HEK293 (cell line): ENCODE data around the gene DNAH9.

Source experiments
- CTCF ChIA-PET: fragments of 350-600 bp; formaldehyde crosslinking; extraction: SDS; loops from one replicate; lab custom pipeline; 2021; ENCODE audit warnings: antibody characterized with exemption; lab: Yijun Ruan, JAX
- POLR2A ChIA-PET: fragments of 300-600 bp; formaldehyde crosslinking; extraction: SDS; loops from one replicate; lab custom pipeline; 2020; ENCODE audit warnings: antibody characterized with exemption, inconsistent platforms; lab: Yijun Ruan, JAX
- H3K27ac ChIP-seq: fragments of 200-500 bp; sonication (Bioruptor generic); 2 replicates; pipeline ENCODE4 v1.5.1; 2014; ENCODE audit warnings: low read depth, low read length, control low read depth, inconsistent platforms; ENCODE audit errors: extremely low read depth
- H3K36me3 ChIP-seq, 2 experiments: fragments of 200-500 bp in 1 of 2; sonication (Bioruptor generic) in 1 of 2; 1 replicate in 1 of 2; 2 replicates in 1 of 2; pipeline ENCODE4 v1.5.1; 2014 to 2017; ENCODE audit warnings: inconsistent platforms in 2 of 2, low read length in 2 of 2; ENCODE audit not compliant: control insufficient read depth in 2 of 2, insufficient read depth in 1 of 2
- H3K4me1 ChIP-seq: fragments of 200-500 bp; sonication (Bioruptor generic); 2 replicates; pipeline ENCODE4 v1.5.1; 2014; ENCODE audit warnings: mild to moderate bottlenecking, low read length, inconsistent platforms; ENCODE audit not compliant: control insufficient read depth, insufficient read depth
- H3K4me3 ChIP-seq: 2 replicates; pipeline ENCODE4 v1.5.1; 2011; ENCODE audit warnings: low read depth, mild to moderate bottlenecking, control low read depth, low read length, moderate library complexity
- H3K9me3 ChIP-seq: fragments of 200-500 bp; sonication (Bioruptor generic); 2 replicates; pipeline ENCODE4 v1.5.1; 2014; ENCODE audit warnings: low read depth, low read length, inconsistent platforms; ENCODE audit not compliant: control insufficient read depth, insufficient read depth
- ATF2 ChIP-seq: fragments of 450-650 bp; formaldehyde crosslinking; IDR thresholded peaks from 2 replicates; pipeline ENCODE4 v1.5.1; 2016; ENCODE audit warnings: missing biosample characterization, missing genetic modification characterization, low read depth
- KLF16 ChIP-seq: fragments of 450-650 bp; formaldehyde crosslinking; IDR thresholded peaks from 2 replicates; pipeline ENCODE4 v1.5.1; 2017; ENCODE audit warnings: missing biosample characterization, missing genetic modification characterization
- PRDM10 ChIP-seq: fragments of 450-650 bp; formaldehyde crosslinking; IDR thresholded peaks from 2 replicates; pipeline ENCODE4 v1.5.1; 2016; ENCODE audit warnings: missing biosample characterization, missing genetic modification characterization
- YY1 ChIP-seq: fragments of 450-650 bp; formaldehyde crosslinking; IDR thresholded peaks from 2 replicates; pipeline ENCODE4 v1.5.1; 2018; ENCODE audit warnings: missing biosample characterization, missing genetic modification characterization
- ZBTB6 ChIP-seq: fragments of 450-650 bp; formaldehyde crosslinking; IDR thresholded peaks from 2 replicates; pipeline ENCODE4 v1.5.1; 2017; ENCODE audit warnings: missing biosample characterization, missing genetic modification characterization
- ZFP3 ChIP-seq: fragments of 450-650 bp; formaldehyde crosslinking; IDR thresholded peaks from 2 replicates; pipeline ENCODE4 v1.5.1; 2016; ENCODE audit warnings: low read depth, missing biosample characterization, missing genetic modification characterization
- ZNF133 ChIP-seq: fragments of 450-650 bp; formaldehyde crosslinking; IDR thresholded peaks from 2 replicates; pipeline ENCODE4 v1.5.1; 2016; ENCODE audit warnings: missing biosample characterization, missing genetic modification characterization
- ZNF223 ChIP-seq: fragments of 450-650 bp; formaldehyde crosslinking; IDR thresholded peaks from 2 replicates; pipeline ENCODE4 v1.5.1; 2016; ENCODE audit warnings: missing biosample characterization, missing genetic modification characterization
- ZNF292 ChIP-seq: fragments of 450-650 bp; formaldehyde crosslinking; IDR thresholded peaks from 2 replicates; pipeline ENCODE4 v1.5.1; 2016; ENCODE audit warnings: low read depth, missing biosample characterization, missing genetic modification characterization, borderline replicate concordance
- ZNF366 ChIP-seq: fragments of 450-650 bp; formaldehyde crosslinking; conservative IDR thresholded peaks from 2 replicates; pipeline ENCODE4 v1.5.1; 2016; ENCODE audit warnings: missing biosample characterization, missing genetic modification characterization
- ZNF48 ChIP-seq: fragments of 450-650 bp; formaldehyde crosslinking; IDR thresholded peaks from 2 replicates; pipeline ENCODE4 v1.5.1; 2016; ENCODE audit warnings: missing biosample characterization, missing genetic modification characterization
- ZNF610 ChIP-seq: fragments of 450-650 bp; formaldehyde crosslinking; IDR thresholded peaks from 2 replicates; pipeline ENCODE4 v1.5.1; 2016; ENCODE audit warnings: missing biosample characterization, missing genetic modification characterization, borderline replicate concordance
- ZNF623 ChIP-seq: fragments of 450-650 bp; formaldehyde crosslinking; IDR thresholded peaks from 2 replicates; pipeline ENCODE4 v1.5.1; 2016; ENCODE audit warnings: missing biosample characterization, missing genetic modification characterization
- ZNF707 ChIP-seq: fragments of 450-650 bp; formaldehyde crosslinking; IDR thresholded peaks from 2 replicates; pipeline ENCODE4 v1.5.1; 2016; ENCODE audit warnings: missing biosample characterization, missing genetic modification characterization
- ZNF768 ChIP-seq: fragments of 450-650 bp; formaldehyde crosslinking; IDR thresholded peaks from 2 replicates; pipeline ENCODE4 v1.5.1; 2018; ENCODE audit warnings: missing biosample characterization, mild to moderate bottlenecking, missing genetic modification characterization
- ZNF776 ChIP-seq: fragments of 450-650 bp; formaldehyde crosslinking; IDR thresholded peaks from 2 replicates; pipeline ENCODE4 v1.5.0; 2017; ENCODE audit warnings: missing biosample characterization, missing genetic modification characterization, borderline replicate concordance
- ZNF837 ChIP-seq: fragments of 450-650 bp; formaldehyde crosslinking; IDR thresholded peaks from 2 replicates; pipeline ENCODE4 v1.5.1; 2016; ENCODE audit warnings: missing biosample characterization, missing genetic modification characterization
- ZSCAN16 ChIP-seq: fragments of 450-650 bp; formaldehyde crosslinking; IDR thresholded peaks from 2 replicates; pipeline ENCODE4 v1.5.1; 2016; ENCODE audit warnings: missing biosample characterization, missing genetic modification characterization
- TF ChIP-seq, protein P1 (sequence below): fragments of 450-650 bp; formaldehyde crosslinking; IDR thresholded peaks from 2 replicates; pipeline ENCODE4 v1.5.1; 2017; ENCODE audit warnings: missing biosample characterization, missing genetic modification characterization
- TF ChIP-seq, protein P2 (sequence below): fragments of 450-650 bp; formaldehyde crosslinking; IDR thresholded peaks from 2 replicates; pipeline ENCODE4 v1.5.1; 2016; ENCODE audit warnings: missing biosample characterization, missing genetic modification characterization
- TF ChIP-seq, protein P3 (sequence below): fragments of 450-650 bp; formaldehyde crosslinking; IDR thresholded peaks from 2 replicates; pipeline ENCODE4 v1.5.1; 2016; ENCODE audit warnings: missing biosample characterization, missing genetic modification characterization

DNAH9 gene

DNA sequence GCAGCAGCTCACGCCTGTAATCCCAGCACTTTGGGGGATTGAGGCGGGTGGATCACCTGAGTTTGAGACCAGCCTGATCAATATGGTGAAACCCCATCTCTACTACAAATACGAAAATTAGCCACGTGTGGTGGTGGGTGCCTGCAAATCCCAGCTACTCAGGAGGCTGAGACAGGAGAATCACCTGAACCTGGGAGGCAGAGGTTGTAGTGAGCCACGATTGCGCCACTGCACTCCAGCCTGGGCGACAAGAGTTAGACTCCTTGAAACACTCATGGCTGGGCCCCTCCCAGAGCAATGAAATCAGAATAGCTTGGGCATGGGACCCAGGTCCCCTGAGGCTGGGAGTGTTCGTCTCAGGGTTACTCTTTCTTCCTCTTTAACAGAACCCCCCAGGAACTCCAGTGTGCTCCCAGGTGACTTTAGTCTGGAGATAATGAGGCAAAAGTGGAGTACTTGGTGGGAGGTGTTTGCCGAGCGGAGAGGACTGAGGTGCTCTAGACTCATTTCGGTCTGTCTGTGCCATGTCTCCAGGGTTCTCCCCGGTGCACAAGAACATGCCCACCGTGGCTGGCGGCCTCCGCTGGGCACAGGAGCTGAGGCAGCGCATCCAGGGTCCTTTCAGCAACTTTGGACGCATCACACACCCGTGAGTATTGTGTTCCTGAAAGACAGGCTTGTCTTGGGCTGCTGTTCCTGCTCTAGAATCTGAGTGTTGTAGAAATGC is 41.6 kb downstream of the DNAH9 start (continued):
- TF ChIP-seq ZNF610 = no peak
- no peak for TF ChIP-seq ZNF768 (tag by site-specific recombination)

GRCh38 chr17:11640463-11640814 is 42.2 kb downstream of the DNAH9 start:
- Histone ChIP-seq H3K36me3 (no peaks in the 10 kb centered on the region), H3K27ac (no peak overlapping the region), H3K4me3 (no peak overlapping the region), H3K4me1 (no peaks in the 10 kb centered on the region), H3K9me3 (no peaks in the 10 kb centered on the region)
- ChIA-PET CTCF (interaction anchor here (0.8 kb wide), 1 partner anchor 376 kb away, joined by 3 read pairs; no protein-coding TSS in a partner anchor), POLR2A (no interaction called here)
- TF ChIP-seq, protein P1, sequence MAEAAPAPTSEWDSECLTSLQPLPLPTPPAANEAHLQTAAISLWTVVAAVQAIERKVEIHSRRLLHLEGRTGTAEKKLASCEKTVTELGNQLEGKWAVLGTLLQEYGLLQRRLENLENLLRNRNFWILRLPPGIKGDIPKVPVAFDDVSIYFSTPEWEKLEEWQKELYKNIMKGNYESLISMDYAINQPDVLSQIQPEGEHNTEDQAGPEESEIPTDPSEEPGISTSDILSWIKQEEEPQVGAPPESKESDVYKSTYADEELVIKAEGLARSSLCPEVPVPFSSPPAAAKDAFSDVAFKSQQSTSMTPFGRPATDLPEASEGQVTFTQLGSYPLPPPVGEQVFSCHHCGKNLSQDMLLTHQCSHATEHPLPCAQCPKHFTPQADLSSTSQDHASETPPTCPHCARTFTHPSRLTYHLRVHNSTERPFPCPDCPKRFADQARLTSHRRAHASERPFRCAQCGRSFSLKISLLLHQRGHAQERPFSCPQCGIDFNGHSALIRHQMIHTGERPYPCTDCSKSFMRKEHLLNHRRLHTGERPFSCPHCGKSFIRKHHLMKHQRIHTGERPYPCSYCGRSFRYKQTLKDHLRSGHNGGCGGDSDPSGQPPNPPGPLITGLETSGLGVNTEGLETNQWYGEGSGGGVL (tag by site-specific recombination) = no peak
- no peak for TF ChIP-seq ZNF776
- no peak for TF ChIP-seq ZSCAN16 (tag by site-specific recombination)
- TF ChIP-seq ZFP3 (tag by site-specific recombination) = no peak
- no peak for TF ChIP-seq ZNF223
- TF ChIP-seq, protein P2, sequence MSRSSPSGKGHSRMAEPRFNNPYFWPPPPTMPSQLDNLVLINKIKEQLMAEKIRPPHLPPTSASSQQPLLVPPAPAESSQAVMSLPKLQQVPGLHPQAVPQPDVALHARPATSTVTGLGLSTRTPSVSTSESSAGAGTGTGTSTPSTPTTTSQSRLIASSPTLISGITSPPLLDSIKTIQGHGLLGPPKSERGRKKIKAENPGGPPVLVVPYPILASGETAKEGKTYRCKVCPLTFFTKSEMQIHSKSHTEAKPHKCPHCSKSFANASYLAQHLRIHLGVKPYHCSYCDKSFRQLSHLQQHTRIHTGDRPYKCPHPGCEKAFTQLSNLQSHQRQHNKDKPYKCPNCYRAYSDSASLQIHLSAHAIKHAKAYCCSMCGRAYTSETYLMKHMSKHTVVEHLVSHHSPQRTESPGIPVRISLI (tag by site-specific recombination) = no peak
- TF ChIP-seq ZNF623 = no peak
- no peak for TF ChIP-seq KLF16 (tag by site-specific recombination)

DNA sequence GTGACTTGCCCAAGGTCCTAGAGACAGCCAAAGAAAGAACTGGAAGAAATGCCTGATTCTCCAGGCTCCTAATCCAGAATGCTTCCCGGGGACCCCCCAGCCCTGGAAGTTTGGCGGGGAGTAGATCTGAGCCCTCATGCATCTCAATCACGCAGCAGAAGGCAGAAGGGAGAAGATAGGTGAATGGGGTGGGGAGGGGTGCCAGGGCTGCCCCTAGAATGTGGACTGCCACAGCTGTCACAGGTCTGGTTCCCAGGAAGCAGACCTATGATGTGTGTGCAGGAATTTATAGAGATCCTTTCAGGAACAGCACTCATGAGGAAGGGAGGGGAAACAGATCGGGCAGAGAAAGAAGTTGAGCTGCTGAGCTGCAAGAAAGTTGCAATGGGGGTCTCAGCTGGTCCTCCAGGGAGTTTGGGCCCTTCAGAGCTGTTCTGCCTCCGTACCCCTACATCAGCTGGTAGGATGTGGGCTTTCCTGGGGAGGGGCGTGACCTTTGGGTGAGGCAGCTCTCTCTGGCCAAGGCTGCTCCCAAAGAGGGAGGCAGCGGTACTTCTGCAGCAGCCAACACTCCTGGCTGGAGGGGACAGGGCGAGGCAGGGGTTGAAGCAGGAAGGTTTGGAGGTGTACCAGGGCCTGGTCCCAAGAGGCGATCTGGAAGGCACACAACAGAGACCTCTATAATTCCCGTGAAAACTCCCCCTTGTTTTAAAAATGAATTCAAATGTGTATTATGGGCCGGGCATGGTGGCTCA is 43.4 kb downstream of the DNAH9 start:
- POLR2A ChIA-PET = no interaction called here
- Histone ChIP-seq H3K4me1 (no peaks in the 10 kb centered on the region), H3K36me3 (no peaks in the 10 kb centered on the region), H3K27ac (no peak overlapping the region), H3K9me3 (no peaks in the 10 kb centered on the region), H3K4me3 (no peak overlapping the region)
- TF ChIP-seq ATF2 (tag by site-specific recombination) = no peak
- TF ChIP-seq PRDM10 (tag by site-specific recombination) = no peak
- no peak for TF ChIP-seq YY1 (tag by site-specific recombination)
- TF ChIP-seq ZNF366 (tag by site-specific recombination) = no peak
- TF ChIP-seq ZNF48 (tag by site-specific recombination) = no peak
- no peak for TF ChIP-seq ZNF133 (tag by site-specific recombination)
- TF ChIP-seq ZNF707 (tag by site-specific recombination) = no peak
- TF ChIP-seq ZBTB6 (tag by site-specific recombination) = no peak
- no peak for TF ChIP-seq ZNF837 (tag by site-specific recombination)
- TF ChIP-seq, protein P3, sequence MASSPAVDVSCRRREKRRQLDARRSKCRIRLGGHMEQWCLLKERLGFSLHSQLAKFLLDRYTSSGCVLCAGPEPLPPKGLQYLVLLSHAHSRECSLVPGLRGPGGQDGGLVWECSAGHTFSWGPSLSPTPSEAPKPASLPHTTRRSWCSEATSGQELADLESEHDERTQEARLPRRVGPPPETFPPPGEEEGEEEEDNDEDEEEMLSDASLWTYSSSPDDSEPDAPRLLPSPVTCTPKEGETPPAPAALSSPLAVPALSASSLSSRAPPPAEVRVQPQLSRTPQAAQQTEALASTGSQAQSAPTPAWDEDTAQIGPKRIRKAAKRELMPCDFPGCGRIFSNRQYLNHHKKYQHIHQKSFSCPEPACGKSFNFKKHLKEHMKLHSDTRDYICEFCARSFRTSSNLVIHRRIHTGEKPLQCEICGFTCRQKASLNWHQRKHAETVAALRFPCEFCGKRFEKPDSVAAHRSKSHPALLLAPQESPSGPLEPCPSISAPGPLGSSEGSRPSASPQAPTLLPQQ (tag by site-specific recombination) = no peak
- no peak for TF ChIP-seq ZNF292 (tag by site-specific recombination)
- CTCF ChIA-PET = no interaction called here
